CD4-positive, CD25-positive, alpha-beta regulatory T cell (primary cell): Measurements from ENCODE around the gene SMPD2. TPM values are rescaled to one million over a fixed set of nuclear protein-coding genes. Genes with fewer than 3 reads are reported as not detected.

Experiments
- ATAC-seq, 2 donors: fragments of 150-1000 bp; cut with Tn5 transposase; one replicate each; pipeline ENCODE4 v1.10.0; 2021; ENCODE audit warnings: low read depth in 2 of 2, moderate number of reproducible peaks in 2 of 2, moderate library complexity in 1 of 2
- DNase-seq, 3 donors: peaks; one replicate each; pipeline versions ENCODE4 v3.0.0 to v3.0.0-alpha.2; 2012 to 2022; ENCODE audit warnings: mixed read lengths in 1 of 3
- H3K27ac ChIP-seq: one replicate; pipeline ENCODE4 v1.7.0; 2013; ENCODE audit warnings: mild to moderate bottlenecking, low read length; ENCODE audit not compliant: insufficient read depth, poor library complexity, severe bottlenecking
- H3K27me3 ChIP-seq: one replicate; pipeline ENCODE4 v1.7.0; 2013; ENCODE audit warnings: low read length; ENCODE audit not compliant: control insufficient read depth, insufficient read depth
- H3K36me3 ChIP-seq: one replicate; pipeline ENCODE4 v1.7.0; 2013; ENCODE audit warnings: mild to moderate bottlenecking, low read length, moderate library complexity; ENCODE audit not compliant: control insufficient read depth, insufficient read depth
- H3K4me1 ChIP-seq: 2 replicates; pipeline ENCODE4 v1.7.0; 2013; ENCODE audit warnings: mild to moderate bottlenecking, low read length; ENCODE audit not compliant: insufficient read depth, control insufficient read depth, poor library complexity, severe bottlenecking
- H3K4me3 ChIP-seq: one replicate; pipeline ENCODE4 v1.7.0; 2013; ENCODE audit warnings: low read depth, mild to moderate bottlenecking, low read length, moderate library complexity
- H3K9me3 ChIP-seq, 2 experiments: 1 replicate in 1 of 2; 2 replicates in 1 of 2; pipeline ENCODE4 v1.7.0; 2013; ENCODE audit warnings: low read length in 2 of 2, mild to moderate bottlenecking in 1 of 2, moderate library complexity in 1 of 2; ENCODE audit not compliant: control insufficient read depth in 2 of 2
- H3K27ac Mint-ChIP-seq, 3 donors: one replicate each; pipeline ENCODE4 v1.8.0; 2020 to 2022; ENCODE audit warnings: mild to moderate bottlenecking in 3 of 3, mixed read lengths in 3 of 3, moderate library complexity in 2 of 3
- H3K27me3 Mint-ChIP-seq: one replicate; pipeline ENCODE4 v1.8.0; 2022; ENCODE audit warnings: mild to moderate bottlenecking, mixed read lengths
- H3K36me3 Mint-ChIP-seq: one replicate; pipeline ENCODE4 v1.8.0; 2020; ENCODE audit warnings: mixed read lengths
- H3K4me1 Mint-ChIP-seq, 4 donors: one replicate each; pipeline ENCODE4 v1.8.0; 2020 to 2022; ENCODE audit warnings: mixed read lengths in 4 of 4, mild to moderate bottlenecking in 1 of 4
- H3K4me3 Mint-ChIP-seq, 4 donors: one replicate each; pipeline ENCODE4 v1.8.0; 2020 to 2022; ENCODE audit warnings: mild to moderate bottlenecking in 4 of 4, mixed read lengths in 4 of 4, moderate library complexity in 3 of 4
- H3K9me3 Mint-ChIP-seq, 7 donors: one replicate each; pipeline ENCODE4 v1.8.0; 2020 to 2022; ENCODE audit warnings: mixed read lengths in 7 of 7, mild to moderate bottlenecking in 3 of 7, moderate library complexity in 2 of 7
- polyA plus RNA-seq, 4 donors: library from polyadenylated mRNA; unstranded; fragments of 300-500 nt; fragmentation: Illumina TruSeq; gene quantifications; one replicate each; pipeline ENCODE4 v1.2.3, GENCODE V29; 2021
- total RNA-seq: library from RNA; stranded (reverse); gene quantifications from one replicate; pipeline ENCODE4 v1.2.3, GENCODE V29; 2022

The SMPD2 gene, protein sequence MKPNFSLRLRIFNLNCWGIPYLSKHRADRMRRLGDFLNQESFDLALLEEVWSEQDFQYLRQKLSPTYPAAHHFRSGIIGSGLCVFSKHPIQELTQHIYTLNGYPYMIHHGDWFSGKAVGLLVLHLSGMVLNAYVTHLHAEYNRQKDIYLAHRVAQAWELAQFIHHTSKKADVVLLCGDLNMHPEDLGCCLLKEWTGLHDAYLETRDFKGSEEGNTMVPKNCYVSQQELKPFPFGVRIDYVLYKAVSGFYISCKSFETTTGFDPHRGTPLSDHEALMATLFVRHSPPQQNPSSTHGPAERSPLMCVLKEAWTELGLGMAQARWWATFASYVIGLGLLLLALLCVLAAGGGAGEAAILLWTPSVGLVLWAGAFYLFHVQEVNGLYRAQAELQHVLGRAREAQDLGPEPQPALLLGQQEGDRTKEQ
- 30.2 TPM for total RNA-seq
- polyA plus RNA-seq, result 10 to 100 TPM in 3 of 4 donors, 1 to 10 TPM in 1; 9.5 to 14.8 (median 12.4) TPM

DNA sequence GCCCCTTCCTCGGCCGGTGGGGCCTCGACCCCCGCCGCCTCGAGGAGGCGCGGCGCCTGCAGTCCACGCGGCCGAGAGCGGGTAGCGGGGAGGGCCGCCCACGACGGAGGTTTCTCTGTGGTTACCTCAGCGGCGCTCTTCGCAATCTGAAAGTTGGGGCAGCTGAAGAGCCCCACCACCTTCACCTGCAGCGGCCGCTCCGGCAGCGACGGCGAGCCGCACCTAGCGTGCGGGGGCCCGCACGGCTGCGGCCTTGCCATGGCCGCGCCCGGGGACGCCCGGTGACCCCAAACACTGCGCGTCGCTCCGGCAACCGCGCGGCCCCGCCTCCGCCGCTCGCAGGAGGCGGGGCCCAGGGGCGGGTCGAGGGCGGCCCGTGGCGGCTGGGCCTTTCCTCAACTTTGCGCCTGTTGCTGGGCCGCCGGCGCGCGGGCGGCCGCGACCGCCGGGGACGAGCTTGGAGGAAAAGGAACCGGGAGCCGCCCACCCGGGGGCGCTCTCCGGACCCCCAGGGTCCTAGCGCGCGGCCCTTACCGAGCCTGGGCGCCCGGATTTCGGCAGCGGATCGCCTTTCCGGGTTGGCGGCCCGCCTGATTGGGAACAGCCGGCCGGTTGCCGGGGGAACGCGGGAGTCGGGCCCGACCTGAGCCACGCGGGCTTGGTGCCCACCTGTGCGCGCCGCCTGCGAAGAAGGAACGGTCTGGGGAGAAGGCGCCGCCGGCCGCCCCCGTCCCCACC lies at the start of gene SMPD2, which contains the start of gene PPIL6:
SMPD2 (plus strand) TSS at position 394 of the 738 bp plus-strand sequence. CDS start 398 bp downstream, outside the sequence.
PPIL6 (minus strand) TSS at position 298 of the 738 bp plus-strand sequence; CDS start at position 260, 38 bp downstream.
- Mint-ChIP-seq H3K9me3 (peaks cover 0 to 3% (median 0%) of the 10 kb centered on the region in 7 donors), H3K27ac (peak within 1 kb of the TSS; percentile 88 to 96 (median 93)), H3K27me3 (peaks cover 10% of the 10 kb centered on the region), H3K4me3 (peak within 1 kb of the TSS; percentile 89 to 95 (median 92)), H3K36me3 (peaks cover 3% of the 10 kb centered on the region), H3K4me1 (peaks cover 0 to 40% (median 25%) of the 10 kb centered on the region in 4 donors)
- ATAC-seq (peak; percentile 86 to 87), DNase-seq (peak; percentile 75 to 78 (median 76))
- H3K27me3 ChIP-seq, result no peaks in the 10 kb centered on the region
- no peaks in the 10 kb centered on the region for H3K9me3 ChIP-seq
- H3K36me3 ChIP-seq, result peaks cover 22% of the 10 kb centered on the region
- H3K27ac ChIP-seq, result peak within 1 kb of the TSS; percentile 89
- peak within 1 kb of the TSS; percentile 71 for H3K4me3 ChIP-seq
- peaks cover 26% of the 10 kb centered on the region for H3K4me1 ChIP-seq

DNA sequence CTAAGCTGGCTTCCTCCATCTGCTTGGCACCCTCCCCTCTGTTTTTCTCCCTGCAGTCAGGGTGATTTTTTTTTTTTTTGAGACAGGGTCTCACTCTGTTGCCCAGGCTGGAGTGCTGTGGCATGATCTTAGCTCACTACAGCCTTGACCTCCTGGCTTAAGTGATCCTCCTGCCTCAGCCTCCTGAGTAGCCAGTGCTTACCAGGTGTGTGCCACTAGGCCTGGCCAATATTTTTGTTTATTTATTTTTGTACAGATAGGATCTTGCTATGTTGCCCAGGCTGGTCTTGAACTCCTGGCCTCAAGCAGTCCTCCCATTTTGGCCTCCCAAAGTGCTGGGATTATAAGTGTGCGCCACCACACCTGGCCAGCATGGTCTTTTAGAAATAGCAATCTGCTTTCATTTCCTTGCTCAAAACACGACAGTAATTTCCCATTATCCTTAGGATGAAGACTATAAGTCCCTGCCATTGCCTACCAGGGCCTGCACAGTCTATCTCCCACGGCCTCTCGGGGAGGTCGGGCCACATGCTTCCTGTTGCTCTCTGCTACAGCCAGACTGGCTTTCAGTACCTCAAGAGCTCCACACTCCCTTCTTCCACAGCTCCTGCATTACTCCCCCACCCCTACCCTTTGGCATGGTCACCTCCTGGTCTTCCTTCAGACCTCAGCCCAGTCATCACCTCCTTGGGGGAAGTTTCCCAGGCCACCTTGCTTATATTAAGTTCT lies 47.2 kb upstream of the SMPD2 start:
- no peak for ATAC-seq
- Mint-ChIP-seq H3K27me3 (peaks cover 17% of the 10 kb centered on the region), H3K36me3 (peaks cover 4% of the 10 kb centered on the region), H3K27ac (no peak overlapping the region), H3K4me3 (no peak overlapping the region), H3K4me1 (peaks cover 0 to 9% (median 2%) of the 10 kb centered on the region in 4 donors), H3K9me3 (no peaks in the 10 kb centered on the region)
- Histone ChIP-seq H3K36me3 (no peaks in the 10 kb centered on the region), H3K9me3 (no peaks in the 10 kb centered on the region), H3K27ac (no peak overlapping the region), H3K27me3 (no peaks in the 10 kb centered on the region), H3K4me1 (no peaks in the 10 kb centered on the region), H3K4me3 (no peak overlapping the region)
- no peak for DNase-seq

DNA sequence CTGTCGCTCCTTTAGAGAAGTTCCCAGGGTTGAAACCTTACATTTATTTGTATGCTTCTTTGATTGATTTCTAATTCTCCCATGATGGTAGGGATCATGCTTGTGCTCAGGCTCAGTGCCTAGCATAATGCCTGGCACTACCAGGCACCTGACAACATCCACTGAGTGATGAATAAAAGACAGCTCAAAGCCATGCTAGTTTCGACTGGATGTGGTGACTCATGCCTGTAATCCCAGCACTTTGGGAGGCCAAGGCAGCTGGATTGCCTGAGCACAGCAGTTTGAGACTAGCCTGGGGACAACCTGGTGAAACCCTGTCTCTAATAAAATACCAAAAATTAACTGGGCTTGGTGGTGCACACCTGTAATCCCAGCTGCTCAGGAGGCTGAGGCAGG lies 46.6 kb upstream of the SMPD2 start:
- H3K36me3 ChIP-seq, result no peaks in the 10 kb centered on the region
- Mint-ChIP-seq H3K27ac (no peak overlapping the region), H3K9me3 (no peaks in the 10 kb centered on the region)

DNA sequence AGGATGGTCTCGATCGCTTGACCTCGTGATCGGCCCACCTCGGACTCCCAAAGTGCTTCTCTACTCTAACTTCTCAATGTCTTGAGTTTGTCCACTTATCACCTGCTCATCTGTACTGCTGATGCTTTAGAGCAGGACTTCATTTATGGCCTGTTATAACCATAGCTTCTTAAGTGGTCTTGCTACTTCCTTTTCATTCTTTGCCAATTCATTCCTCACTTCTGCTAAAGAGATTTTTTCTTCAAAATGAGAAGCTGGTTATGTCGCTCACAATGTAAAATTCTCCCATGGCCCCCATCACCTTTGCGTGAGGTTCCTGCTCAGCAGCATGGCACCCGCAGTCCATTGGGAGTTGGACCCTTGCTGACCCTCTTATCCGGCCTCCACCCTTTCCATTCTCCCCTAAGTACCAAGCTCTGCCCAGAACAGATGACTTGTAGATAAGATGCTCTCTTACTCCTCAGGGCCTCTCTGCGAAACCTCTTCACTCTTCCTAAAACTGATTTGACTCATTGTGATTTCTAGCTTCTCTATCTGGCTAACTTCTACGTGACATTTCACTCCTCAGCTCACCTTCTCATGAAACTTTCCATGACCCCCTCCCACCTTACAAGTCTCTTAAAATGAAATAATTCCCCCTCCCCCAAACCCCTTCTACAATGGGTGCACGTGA lies 44.3 kb upstream of the SMPD2 start:
- no peaks in the 10 kb centered on the region for H3K4me1 ChIP-seq
- peaks cover 0 to 4% (median under 1%) of the 10 kb centered on the region in 4 donors for H3K4me1 Mint-ChIP-seq
- no peaks in the 10 kb centered on the region for H3K36me3 ChIP-seq
- no peak overlapping the region for H3K4me3 ChIP-seq
- peaks cover 4% of the 10 kb centered on the region for H3K36me3 Mint-ChIP-seq
- H3K27me3 Mint-ChIP-seq, result peaks cover 22% of the 10 kb centered on the region
- ATAC-seq, result no peak
- no peaks in the 10 kb centered on the region for H3K9me3 ChIP-seq
- no peak overlapping the region for H3K27ac ChIP-seq
- H3K4me3 Mint-ChIP-seq, result no peak overlapping the region
- no peaks in the 10 kb centered on the region for H3K9me3 Mint-ChIP-seq
- peak overlapping the region in 1 of 3 donors; percentile 70 for H3K27ac Mint-ChIP-seq
- H3K27me3 ChIP-seq, result no peaks in the 10 kb centered on the region
- no peak for DNase-seq

More for the DNA sequence above, 46.6 kb upstream of the SMPD2 start:
- H3K27me3 ChIP-seq, result no peaks in the 10 kb centered on the region
- Mint-ChIP-seq H3K27me3 (peaks cover 22% of the 10 kb centered on the region), H3K36me3 (peaks cover 4% of the 10 kb centered on the region), H3K4me3 (no peak overlapping the region), H3K4me1 (peaks cover 0 to 9% (median 2%) of the 10 kb centered on the region in 4 donors)
- H3K4me3 ChIP-seq, result no peak overlapping the region
- no peak for DNase-seq
- no peaks in the 10 kb centered on the region for H3K9me3 ChIP-seq
- no peak overlapping the region for H3K27ac ChIP-seq
- ATAC-seq, result no peak
- no peaks in the 10 kb centered on the region for H3K4me1 ChIP-seq

DNA sequence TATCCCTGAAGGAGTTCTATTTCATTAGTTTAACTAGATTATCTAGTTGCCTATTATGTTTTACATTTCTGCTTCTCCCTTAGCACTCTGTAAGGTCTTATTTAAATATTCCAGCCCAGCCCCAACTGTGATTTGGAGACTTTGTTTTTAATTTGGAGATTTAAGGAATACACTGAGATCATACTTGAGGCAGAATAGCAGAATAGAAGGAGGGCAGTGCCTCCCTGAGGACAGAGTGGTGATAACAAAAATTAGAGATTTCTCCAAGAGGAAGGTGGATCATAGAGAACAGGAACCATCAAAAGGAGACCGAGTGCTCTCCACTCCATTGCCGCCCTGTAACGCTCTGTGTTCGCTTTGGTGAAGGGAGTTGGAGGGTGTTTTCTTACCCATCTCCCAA lies 43.5 kb upstream of the SMPD2 start:
- H3K4me1 Mint-ChIP-seq, result peaks cover 0 to 2% (median 0%) of the 10 kb centered on the region in 4 donors
- Histone ChIP-seq H3K4me3 (no peak overlapping the region), H3K27me3 (no peaks in the 10 kb centered on the region), H3K27ac (no peak overlapping the region), H3K4me1 (no peaks in the 10 kb centered on the region), H3K36me3 (no peaks in the 10 kb centered on the region), H3K9me3 (no peaks in the 10 kb centered on the region)
- no peaks in the 10 kb centered on the region for H3K9me3 Mint-ChIP-seq
- ATAC-seq (no peak), DNase-seq (no peak)
- H3K36me3 Mint-ChIP-seq, result peaks cover 4% of the 10 kb centered on the region
- H3K27me3 Mint-ChIP-seq, result peaks cover 22% of the 10 kb centered on the region
- no peak overlapping the region for H3K27ac Mint-ChIP-seq
- no peak overlapping the region for H3K4me3 Mint-ChIP-seq

DNA sequence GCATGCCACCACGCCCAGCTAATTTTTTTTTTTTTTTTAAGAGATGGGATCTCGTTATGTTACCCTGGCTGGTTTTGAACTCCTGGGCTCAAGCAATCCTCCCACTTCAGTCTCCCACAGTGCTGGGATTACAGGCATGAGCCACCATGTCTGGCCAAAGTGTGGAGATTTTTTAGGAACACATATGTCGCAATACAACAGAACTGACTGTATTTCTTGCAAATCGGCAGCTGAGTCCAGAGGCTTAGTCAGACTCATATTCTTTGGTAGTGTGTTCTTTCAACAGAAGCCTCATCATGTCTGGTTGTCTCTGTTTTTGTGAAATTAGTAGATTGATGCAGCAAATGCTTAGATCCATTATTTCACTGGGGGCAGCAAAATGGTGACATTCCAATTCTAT lies 34.3 kb upstream of the SMPD2 start:
- Mint-ChIP-seq H3K4me1 (no peaks in the 10 kb centered on the region), H3K36me3 (no peaks in the 10 kb centered on the region), H3K9me3 (peaks cover 0 to 3% (median 0%) of the 10 kb centered on the region in 7 donors), H3K27me3 (peaks cover 23% of the 10 kb centered on the region), H3K27ac (no peak overlapping the region), H3K4me3 (no peak overlapping the region)
- Histone ChIP-seq H3K27me3 (peaks cover 7% of the 10 kb centered on the region), H3K4me1 (no peaks in the 10 kb centered on the region), H3K27ac (no peak overlapping the region), H3K4me3 (no peak overlapping the region), H3K9me3 (no peaks in the 10 kb centered on the region), H3K36me3 (no peaks in the 10 kb centered on the region)
- no peak for ATAC-seq
- no peak for DNase-seq

DNA sequence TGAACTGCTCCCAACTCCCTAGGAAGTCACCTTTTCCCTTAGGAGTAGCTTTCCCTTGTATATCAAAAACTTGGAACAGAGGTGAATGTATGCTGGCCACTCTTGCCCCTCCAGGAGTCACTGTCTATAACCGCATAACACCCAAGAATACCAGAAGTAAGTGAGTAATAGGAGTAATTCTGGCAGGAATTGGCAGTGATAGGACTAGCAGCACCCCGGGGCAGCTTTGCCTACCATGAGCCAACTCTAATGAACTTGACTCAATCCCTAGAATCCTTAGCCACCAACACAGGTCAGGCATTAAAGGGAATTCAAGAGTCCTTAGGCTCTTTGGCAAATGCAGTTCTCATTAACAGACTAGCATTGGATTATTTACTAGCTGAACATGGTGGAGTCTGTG lies 29.5 kb upstream of the SMPD2 start:
- ATAC-seq (no peak), DNase-seq (no peak)
- no peaks in the 10 kb centered on the region for H3K36me3 Mint-ChIP-seq
- Histone ChIP-seq H3K27ac (no peak overlapping the region), H3K36me3 (no peaks in the 10 kb centered on the region), H3K4me1 (no peaks in the 10 kb centered on the region), H3K4me3 (no peak overlapping the region), H3K27me3 (peaks cover 4% of the 10 kb centered on the region), H3K9me3 (no peaks in the 10 kb centered on the region)
- peaks cover 42% of the 10 kb centered on the region for H3K27me3 Mint-ChIP-seq
- no peak overlapping the region for H3K27ac Mint-ChIP-seq
- no peaks in the 10 kb centered on the region for H3K4me1 Mint-ChIP-seq
- peaks cover 0 to 4% (median 0%) of the 10 kb centered on the region in 7 donors for H3K9me3 Mint-ChIP-seq
- no peak overlapping the region for H3K4me3 Mint-ChIP-seq
